Activated naive CD4-positive, alpha-beta T cell treated with anti-CD3 and anti-CD28 coated beads, Interleukin-2, amount 50 U/mL, for 72 hours (primary cell): ENCODE data around the gene SRM. TPM values are rescaled to one million over a fixed set of nuclear protein-coding genes. Genes with fewer than 3 reads are reported as not detected.
A peak's percentile ranks its signal among the peaks of the same experiment; 100 is the strongest.
"Not testable (repeated sequence)": the region's sequence is repeated elsewhere in the genome, so short reads cannot be mapped to it uniquely, and the experiment has no call there.

Source experiments
- ATAC-seq, 2 donors: fragments of 150-1000 bp; cut with Tn5 transposase; 2 replicates each; pipeline ENCODE4 v1.10.0; 2021; ENCODE audit warnings: mild to moderate bottlenecking in 2 of 2, moderate library complexity in 2 of 2
- DNase-seq, 2 donors: peaks; one replicate each; pipeline ENCODE4 v3.0.0; 2021 to 2022; ENCODE audit warnings: low spot score in 2 of 2
- H3K27ac Mint-ChIP-seq, 2 donors: one replicate each; pipeline ENCODE4 v1.8.0; 2022; ENCODE audit warnings: mild to moderate bottlenecking in 2 of 2, mixed read lengths in 2 of 2
- H3K36me3 Mint-ChIP-seq, 2 donors: one replicate each; pipeline ENCODE4 v1.8.0; 2022; ENCODE audit warnings: mixed read lengths in 2 of 2
- H3K9me3 Mint-ChIP-seq, 2 donors: one replicate each; pipeline ENCODE4 v1.8.0; 2022; ENCODE audit warnings: mixed read lengths in 2 of 2
- total RNA-seq, 2 donors: library from RNA; stranded (reverse); gene quantifications; one replicate each; pipeline ENCODE4 v1.2.3, GENCODE V29; 2022

Gene SRM
- total RNA-seq, 2 donors from 2014 or later: 107 to 148 TPM

GRCh38 chr1:11054181-11054580 is 5.6 kb downstream of the SRM start:
- H3K9me3 Mint-ChIP-seq: no peaks in the 10 kb centered on the region
- ATAC-seq (no peak), DNase-seq (no peak)

DNA sequence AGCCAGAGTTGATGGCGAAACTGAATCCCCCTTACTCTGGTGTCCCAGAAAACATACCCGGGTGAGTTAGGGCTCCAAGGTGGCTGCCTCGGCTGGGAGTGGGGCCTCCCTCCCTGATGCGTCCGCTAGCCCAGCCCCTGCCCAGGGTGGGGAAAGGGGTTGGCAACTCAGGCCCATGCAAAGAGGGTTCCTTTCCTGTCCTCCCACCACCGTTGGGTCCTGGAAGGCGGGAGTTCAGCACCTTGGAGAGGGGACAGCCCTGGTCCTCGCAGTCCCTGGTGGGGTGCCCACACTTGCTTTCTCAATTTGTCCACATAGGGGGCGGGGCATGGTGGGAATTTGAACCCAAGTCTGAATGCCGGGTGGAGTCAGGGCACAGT is 6.1 kb downstream of the SRM start:
- ATAC-seq (no peak), DNase-seq (no peak)
- Mint-ChIP-seq H3K9me3 (no peaks in the 10 kb centered on the region), H3K36me3 (peaks cover 3 to 11% of the 10 kb centered on the region in 2 donors), H3K27ac (no peak overlapping the region)

More at GRCh38 chr1:11054181-11054580, 5.6 kb downstream of the SRM start:
- H3K36me3 Mint-ChIP-seq: peaks cover 7 to 15% of the 10 kb centered on the region in 2 donors
- no peak overlapping the region for H3K27ac Mint-ChIP-seq

DNA sequence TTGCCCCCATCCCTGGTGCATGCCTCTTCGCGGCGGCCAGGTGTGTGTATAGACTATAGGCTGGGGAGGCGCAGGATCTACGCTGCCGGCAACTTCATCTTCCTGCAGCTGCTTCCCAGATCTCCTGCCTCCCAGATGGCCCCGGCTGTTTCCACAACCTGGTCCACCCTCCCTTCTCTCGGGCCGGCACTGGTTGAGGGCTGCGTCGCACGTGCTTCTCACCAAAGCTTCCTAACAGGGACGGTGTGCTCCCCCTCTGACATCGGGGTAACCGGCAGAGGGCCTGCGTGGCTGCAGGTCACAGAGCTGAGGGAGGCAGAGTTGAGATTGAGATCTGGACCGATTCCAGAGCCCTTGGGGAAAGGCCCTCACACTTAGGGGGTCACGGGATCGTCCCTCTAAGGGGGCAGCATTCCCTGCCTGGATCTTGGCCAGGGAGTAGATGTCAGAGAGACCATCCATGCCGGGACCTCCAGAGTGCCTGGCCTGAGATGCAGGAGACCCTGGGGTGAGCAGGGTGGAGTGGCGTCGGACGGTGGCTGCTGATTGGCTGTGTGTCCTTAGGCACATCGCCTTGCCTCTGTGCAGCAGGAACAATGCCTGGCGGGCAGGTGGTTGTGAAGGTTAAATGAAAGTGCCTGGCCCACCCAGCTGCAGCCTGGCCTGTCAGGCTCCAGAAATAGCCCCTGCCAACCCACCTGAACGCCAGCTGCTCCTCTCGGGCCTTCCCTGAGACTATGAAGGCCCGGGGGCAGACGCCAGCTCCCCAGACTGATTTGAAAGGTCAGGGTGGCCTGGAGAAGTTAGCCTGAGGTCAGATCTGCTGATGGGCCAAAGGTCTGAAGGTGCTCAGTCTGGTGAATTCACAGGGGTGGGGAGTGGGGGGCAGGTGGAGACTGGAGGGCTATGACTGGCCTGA is 6.7 kb downstream of the SRM start:
- ATAC-seq (no peak), DNase-seq (no peak)
- Mint-ChIP-seq H3K9me3 (no peaks in the 10 kb centered on the region), H3K27ac (no peak overlapping the region), H3K36me3 (peaks cover 0 to 8% of the 10 kb centered on the region in 2 donors)

- ATAC-seq (no peak), DNase-seq (no peak)
- H3K36me3 Mint-ChIP-seq: peaks cover 0 to under 1% of the 10 kb centered on the region in 2 donors
- H3K9me3 Mint-ChIP-seq: no peaks in the 10 kb centered on the region
- H3K27ac Mint-ChIP-seq: peak overlapping the region; percentile 24 to 34
Measured at GRCh38 chr1:11051781-11052511, 7.9 kb downstream of the SRM start.

GRCh38 chr1:11051121-11051520 is 8.7 kb downstream of the SRM start:
- not testable (repeated sequence) for H3K36me3 Mint-ChIP-seq, DNase-seq, H3K27ac Mint-ChIP-seq, H3K9me3 Mint-ChIP-seq, ATAC-seq

DNA sequence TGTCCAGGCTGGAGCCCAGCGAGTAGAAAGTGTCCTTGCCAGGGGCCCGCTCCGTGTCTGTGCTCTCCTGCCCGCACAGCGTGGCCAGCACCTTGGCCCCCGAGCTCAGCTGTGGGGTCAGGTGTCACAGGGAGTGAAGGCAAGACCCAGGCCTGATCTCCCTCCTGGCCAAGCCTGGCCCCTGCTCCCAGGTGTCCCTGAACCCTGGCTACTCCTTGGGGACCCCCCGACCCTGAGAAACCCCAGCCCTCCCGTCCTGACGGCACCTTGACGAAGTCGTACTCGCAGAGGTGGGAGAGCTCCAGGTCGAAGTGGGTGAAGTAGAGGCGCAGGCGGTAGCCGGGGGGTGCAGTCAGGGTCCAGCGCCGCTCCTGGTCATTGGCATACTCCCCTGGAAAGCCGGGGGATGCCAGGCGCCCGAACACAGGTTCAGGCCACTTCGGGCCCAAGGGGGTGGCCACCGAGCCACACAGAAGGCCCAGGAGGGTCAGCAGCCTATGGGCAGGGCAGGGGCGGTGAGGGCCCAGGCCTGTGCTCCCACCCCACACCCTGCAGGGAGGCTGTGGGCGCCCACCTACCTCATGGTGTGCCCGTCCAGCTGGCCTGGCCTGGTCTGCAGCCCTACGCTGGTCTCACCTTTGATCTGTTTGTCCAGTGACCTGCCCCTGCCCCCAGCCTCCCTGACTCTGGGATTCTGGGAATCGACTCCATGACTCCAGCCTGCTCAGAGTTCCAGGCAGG is 13.0 kb downstream of the SRM start, which contains the start of gene MASP2:
Gene MASP2 (minus strand): TSS at position 615 of the 741 bp plus-strand sequence. CDS start 32 bp downstream, at position 583.
- DNase-seq (peak in 1 of 2 donors; percentile 54), ATAC-seq (no peak)
- no peaks in the 10 kb centered on the region for H3K9me3 Mint-ChIP-seq
- no peaks in the 10 kb centered on the region for H3K36me3 Mint-ChIP-seq
- H3K27ac Mint-ChIP-seq: peak within 1 kb of the TSS in 1 of 2 donors; percentile 60

DNA sequence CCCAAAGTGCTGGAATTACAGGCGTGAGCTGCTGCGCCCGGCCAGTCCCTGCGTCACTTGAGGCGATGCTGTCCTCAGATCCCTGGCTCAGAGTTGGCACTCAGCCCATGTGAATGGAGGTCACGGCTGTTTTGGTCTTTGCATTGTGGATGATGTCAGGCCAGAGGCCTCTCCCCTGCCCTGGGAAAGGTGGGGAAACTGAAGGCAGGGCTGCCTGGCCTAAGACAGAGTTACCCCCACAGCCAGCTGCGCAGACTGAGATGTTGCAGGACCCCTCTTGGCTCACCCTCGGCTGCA is 13.6 kb downstream of the SRM start:
- peak in 1 of 2 donors; percentile 44 for DNase-seq
- Mint-ChIP-seq H3K36me3 (no peaks in the 10 kb centered on the region), H3K27ac (no peak overlapping the region), H3K9me3 (no peaks in the 10 kb centered on the region)
- peak in 1 of 2 donors; percentile 15 for ATAC-seq

DNA sequence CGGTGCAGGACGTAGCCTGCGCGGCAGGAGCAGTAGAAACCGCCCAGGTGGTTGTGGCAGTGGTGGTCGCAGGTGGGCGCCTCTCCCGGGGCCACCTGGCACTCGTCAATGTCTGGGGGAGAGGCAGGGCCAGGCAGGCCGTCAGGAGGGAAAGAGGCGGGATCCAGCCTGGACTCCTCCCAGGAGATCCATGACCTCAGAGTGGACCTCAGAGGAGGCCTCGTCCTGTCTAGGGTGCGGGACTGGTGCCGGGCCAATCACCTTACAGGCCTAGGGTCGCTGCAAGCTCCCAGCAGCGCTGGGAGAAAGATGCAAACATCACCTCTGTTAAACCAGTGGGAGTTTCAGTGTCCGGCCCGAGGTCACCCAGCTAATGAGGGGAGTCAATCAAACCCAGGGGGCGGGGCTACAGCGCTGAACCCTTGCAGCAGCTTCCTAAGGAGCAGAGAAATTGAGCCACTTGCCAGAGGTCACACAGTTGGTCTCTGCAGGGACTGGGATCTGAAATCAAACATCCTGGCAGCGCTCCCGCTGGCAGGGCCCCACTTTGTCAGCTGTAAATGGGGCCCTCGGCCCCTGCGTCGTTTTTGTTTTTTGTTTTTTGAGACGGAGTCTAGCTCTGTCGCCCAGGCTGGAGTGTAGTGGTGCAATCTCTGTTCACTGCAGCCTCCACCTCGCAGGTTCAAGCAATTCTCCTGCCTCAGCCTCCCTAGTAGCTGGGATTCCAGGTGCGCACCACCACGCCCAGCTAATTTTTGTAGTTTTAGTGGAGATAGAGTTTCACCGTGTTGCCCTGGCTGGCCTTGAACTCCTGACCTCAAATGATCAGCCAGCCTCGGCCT is 14.2 kb downstream of the SRM start:
- H3K9me3 Mint-ChIP-seq: no peaks in the 10 kb centered on the region
- ATAC-seq: peak in 1 of 2 donors; percentile 8
- H3K36me3 Mint-ChIP-seq: no peaks in the 10 kb centered on the region
- H3K27ac Mint-ChIP-seq: no peak overlapping the region
- DNase-seq: peak in 1 of 2 donors; percentile 51

GRCh38 chr1:11044849-11045427 is 14.9 kb downstream of the SRM start:
- Mint-ChIP-seq H3K9me3 (no peaks in the 10 kb centered on the region), H3K27ac (no peak overlapping the region), H3K36me3 (no peaks in the 10 kb centered on the region)
- peak in 1 of 2 donors; percentile 12 for ATAC-seq
- no peak for DNase-seq

DNA sequence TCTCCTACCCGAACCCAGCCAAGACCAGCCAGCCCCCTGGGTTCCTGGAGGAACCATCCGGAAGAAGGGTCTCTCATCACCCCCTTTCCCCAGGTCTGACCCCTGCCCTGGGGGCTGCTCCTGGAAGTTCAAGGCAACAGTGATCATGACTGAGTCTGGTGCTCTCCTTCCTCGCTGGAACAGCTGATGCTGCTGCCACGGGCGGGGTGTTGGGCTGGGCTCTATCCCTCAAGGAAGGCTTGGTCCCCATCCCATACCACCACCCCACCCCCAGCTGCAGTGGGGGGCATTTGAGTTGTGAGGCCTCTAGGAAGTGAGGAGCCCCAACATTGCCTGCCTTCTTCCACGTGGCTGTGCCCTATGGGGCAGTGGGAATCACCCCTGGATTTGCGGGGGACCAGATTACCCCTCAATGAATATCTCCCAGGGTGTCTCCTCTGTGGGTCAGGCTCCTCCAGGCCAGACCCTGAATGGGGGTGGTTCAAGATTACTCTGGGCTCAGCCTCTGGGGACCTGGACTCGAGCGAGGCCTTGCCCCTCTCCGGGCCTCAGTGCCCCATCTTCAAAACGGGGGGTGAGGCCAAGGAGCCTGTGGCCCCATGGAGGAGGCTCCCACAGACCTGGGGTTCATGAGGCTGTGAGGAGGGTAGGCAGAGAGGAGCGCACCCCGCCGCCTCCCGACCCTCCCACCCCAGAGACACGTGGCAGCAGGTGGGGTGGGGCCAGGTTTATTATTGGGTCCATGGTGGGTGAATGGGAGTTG is 15.6 kb downstream of the SRM start:
- no peaks in the 10 kb centered on the region for H3K9me3 Mint-ChIP-seq
- no peak overlapping the region for H3K27ac Mint-ChIP-seq
- no peaks in the 10 kb centered on the region for H3K36me3 Mint-ChIP-seq
- no peak for ATAC-seq
- no peak for DNase-seq

DNA sequence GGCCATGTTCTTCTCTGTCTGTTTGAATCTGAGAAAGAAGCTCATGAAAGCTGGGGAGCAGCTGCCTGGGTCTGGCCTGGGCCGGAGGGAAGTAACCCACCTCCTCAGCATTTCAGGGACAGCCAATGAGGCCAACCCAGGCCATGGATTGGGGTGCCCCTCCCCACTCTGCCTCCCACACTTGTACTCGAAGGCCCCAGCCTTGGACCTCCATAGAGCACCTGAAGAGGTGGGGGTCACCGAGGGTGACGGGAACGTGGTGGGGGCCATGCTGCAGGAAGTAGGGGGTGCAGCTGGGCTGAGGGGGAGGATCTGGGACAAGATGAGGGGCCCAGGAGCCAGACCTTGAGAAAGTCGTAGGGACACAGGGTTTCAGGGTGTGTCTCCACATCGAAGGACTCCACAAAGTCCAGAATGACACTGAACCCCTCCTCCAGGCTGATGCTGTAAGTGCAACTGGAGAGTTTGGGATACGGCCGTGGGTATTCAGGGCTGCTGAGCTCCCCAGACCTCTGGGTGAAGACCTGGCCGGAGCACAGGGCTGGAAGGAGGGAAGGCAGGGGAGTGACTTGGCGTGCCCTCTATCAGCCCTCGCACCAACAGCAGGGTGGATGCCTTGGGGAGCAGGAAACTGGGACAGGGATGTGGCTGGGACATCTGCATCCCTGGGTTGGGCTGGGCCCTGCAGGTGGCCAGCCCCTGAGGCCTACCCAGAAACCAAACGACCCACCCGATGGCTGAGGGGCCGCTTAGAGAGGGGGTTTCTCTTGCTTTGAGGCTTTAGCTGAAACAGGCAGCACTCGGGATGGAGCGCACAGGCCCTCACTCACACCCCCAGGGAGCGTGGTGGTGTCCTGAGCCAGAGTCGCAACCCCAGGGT is 16.6 kb downstream of the SRM start:
- no peak for DNase-seq
- H3K9me3 Mint-ChIP-seq: no peaks in the 10 kb centered on the region
- no peak overlapping the region for H3K27ac Mint-ChIP-seq
- peak in 1 of 2 donors; percentile 11 for ATAC-seq
- H3K36me3 Mint-ChIP-seq: no peaks in the 10 kb centered on the region

DNA sequence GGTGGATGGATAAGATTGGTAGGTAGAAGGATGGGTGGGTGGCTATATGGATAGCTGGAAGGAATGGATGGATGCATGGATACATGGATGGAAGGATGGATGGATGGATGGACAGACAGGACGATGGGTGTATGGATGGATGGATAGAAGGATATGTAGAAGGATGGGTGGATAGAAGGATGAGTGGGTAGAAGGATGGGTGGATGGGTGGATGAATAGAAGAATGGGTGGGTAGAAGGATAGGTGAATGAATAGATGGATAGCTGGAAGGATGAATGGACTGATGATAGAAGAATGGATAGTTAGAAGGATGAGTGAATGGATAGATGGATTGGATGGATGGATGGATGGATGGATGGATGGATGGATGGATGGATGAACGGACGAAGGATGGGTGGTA is 17.8 kb downstream of the SRM start:
- no peak for ATAC-seq
- no peak overlapping the region for H3K27ac Mint-ChIP-seq

DNA sequence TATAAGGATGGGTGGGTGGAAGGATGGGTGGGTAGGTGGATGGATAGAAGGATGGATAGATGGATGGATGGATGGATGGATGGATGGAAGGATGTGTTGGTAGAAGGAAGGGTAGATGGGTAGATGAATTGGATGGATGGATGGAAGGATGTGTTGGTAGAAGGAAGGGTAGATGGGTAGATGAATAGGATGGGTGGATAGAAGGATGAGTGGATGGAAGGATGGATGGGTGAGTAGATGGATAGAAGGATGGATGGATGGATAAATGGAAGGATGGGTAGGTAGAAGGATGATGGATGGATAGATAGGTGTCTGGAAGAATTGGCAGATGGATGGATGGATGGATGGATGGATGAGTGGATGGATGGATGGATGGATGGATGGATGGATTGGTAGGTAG is 18.8 kb downstream of the SRM start:
- no peaks in the 10 kb centered on the region for H3K9me3 Mint-ChIP-seq
- ATAC-seq: no peak
- H3K27ac Mint-ChIP-seq: no peak overlapping the region
- H3K36me3 Mint-ChIP-seq: no peaks in the 10 kb centered on the region
- no peak for DNase-seq

More for the DNA sequence above, 17.8 kb downstream of the SRM start:
- Mint-ChIP-seq H3K36me3 (no peaks in the 10 kb centered on the region), H3K9me3 (no peaks in the 10 kb centered on the region)
- no peak for DNase-seq

- H3K9me3 Mint-ChIP-seq, H3K36me3 Mint-ChIP-seq, ATAC-seq, H3K27ac Mint-ChIP-seq, DNase-seq: not testable (repeated sequence)
Measured at GRCh38 chr1:11040105-11040429, 19.8 kb downstream of the SRM start.
